ENCODE measurements around the gene PTRH2.
"Not testable (repeated sequence)": the region's sequence is repeated elsewhere in the genome, so short reads cannot be mapped to it uniquely, and the experiment has no call there.

The PTRH2 gene

DNA sequence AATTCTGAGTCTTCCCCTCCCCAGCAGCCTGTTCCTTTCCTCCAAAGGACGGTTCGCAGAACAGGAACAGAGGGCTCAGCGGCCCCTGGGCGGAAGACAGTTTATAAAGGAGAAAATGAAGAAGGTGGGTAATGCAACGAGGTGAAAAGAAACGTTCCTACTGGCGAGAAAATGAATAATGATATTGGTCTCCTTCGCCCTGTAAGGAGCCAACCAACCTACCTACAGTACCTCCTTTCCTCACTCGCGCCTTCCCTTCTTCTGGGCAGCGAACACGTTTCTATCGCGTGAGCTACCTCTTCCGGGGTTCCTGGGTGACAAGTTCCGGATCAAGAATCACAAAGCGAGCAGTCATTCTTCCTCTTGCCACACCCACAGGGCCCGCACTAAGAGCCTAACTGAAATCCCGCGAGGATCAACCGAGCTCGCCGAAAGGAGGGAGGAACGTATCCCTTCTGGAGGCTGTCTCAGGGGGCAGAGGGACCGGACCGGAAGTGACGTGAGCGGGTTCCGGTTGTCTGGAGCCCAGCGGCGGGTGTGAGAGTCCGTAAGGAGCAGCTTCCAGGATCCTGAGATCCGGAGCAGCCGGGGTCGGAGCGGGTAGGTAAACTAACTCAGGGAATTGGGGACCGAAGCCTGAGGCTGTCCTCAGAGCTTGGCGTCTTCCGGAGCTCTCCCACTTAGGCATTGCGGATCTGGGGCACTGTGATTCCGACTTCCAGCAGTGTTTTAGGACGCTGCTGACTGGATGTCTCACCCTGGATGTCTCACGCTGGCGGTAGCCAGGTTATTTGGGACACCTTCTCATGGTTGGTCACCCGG, at the start of gene PTRH2, which contains the start of gene VMP1:
PTRH2 (minus strand) TSS at position 282 of the 822 bp plus-strand sequence. CDS start 9,452 bp downstream, outside the sequence.
VMP1 (plus strand) TSS at position 506 of the 822 bp plus-strand sequence. CDS start 23,793 bp downstream, outside the sequence.
- DNase-seq (ENCODE audit: low read depth in 2 of 2), result peak; percentile 92

- no peak for DNase-seq (ENCODE audit: low read depth in 2 of 2)
Observed at GRCh38 chr17:59756236-59756818, 49.1 kb upstream of the PTRH2 start.

DNA sequence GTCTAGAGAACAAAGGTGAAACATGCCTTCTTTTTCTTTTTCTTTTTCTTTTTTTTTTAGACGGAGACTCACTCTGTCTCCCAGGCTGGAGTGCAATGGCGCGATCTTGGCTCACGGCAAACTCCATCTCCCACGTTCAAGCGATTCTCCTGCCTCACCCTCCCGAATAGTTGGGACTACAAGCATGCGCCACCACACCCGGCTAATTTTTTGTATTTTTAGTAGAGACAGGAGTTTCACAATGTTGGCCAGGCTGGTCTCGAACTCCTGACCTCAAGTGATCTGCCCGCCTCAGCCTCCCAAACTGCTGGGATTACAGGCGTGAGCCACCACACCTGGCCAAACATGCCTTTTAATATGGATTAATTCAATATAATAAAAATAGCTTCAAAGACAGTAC, 47.8 kb upstream of the PTRH2 start:
- DNase-seq (ENCODE audit: low read depth in 2 of 2), result not testable (repeated sequence)

- DNase-seq (ENCODE audit: low read depth in 2 of 2), result no peak
Observed at GRCh38 chr17:59754552-59754951, 47.3 kb upstream of the PTRH2 start.

GRCh38 chr17:59753522-59754467, 46.6 kb upstream of the PTRH2 start:
- no peak for DNase-seq (ENCODE audit: low read depth in 2 of 2)

DNA sequence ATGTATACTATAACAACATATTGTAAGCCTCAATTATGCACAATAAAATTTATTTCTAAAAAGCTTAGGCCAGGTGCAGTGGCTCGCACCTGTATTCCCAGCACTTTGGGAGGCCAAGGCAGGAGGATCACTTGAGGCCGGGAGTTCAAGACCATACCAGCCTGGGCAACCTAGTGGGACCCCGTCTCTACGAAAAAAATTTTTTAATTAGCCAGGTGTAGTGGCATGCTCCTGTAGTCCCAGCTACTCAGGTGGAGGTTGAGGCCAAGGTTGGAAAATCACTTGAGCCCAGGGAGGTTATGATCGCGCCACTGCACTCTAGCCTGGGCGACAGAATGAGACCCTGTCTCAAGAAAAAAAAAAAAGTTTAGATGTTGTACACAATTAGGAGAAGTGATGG, 45.7 kb upstream of the PTRH2 start:
- no peak for DNase-seq (ENCODE audit: low read depth in 2 of 2)

- no peak for DNase-seq (ENCODE audit: low read depth in 2 of 2)
Observed at GRCh38 chr17:59752446-59752845, 45.2 kb upstream of the PTRH2 start.

GRCh38 chr17:59751955-59752413, 44.8 kb upstream of the PTRH2 start:
- no peak for DNase-seq (ENCODE audit: low read depth in 2 of 2)

- DNase-seq (ENCODE audit: low read depth in 2 of 2), result no peak
Observed at GRCh38 chr17:59748591-59748990, 41.4 kb upstream of the PTRH2 start.

- no peak for DNase-seq (ENCODE audit: low read depth in 2 of 2)
Observed at GRCh38 chr17:59746849-59747445, 39.7 kb upstream of the PTRH2 start.

- no peak for DNase-seq (ENCODE audit: low read depth in 2 of 2)
Observed at GRCh38 chr17:59745040-59745439, 37.8 kb upstream of the PTRH2 start.

GRCh38 chr17:59743842-59744241, 36.6 kb upstream of the PTRH2 start:
- DNase-seq (ENCODE audit: low read depth in 2 of 2), result no peak

DNA sequence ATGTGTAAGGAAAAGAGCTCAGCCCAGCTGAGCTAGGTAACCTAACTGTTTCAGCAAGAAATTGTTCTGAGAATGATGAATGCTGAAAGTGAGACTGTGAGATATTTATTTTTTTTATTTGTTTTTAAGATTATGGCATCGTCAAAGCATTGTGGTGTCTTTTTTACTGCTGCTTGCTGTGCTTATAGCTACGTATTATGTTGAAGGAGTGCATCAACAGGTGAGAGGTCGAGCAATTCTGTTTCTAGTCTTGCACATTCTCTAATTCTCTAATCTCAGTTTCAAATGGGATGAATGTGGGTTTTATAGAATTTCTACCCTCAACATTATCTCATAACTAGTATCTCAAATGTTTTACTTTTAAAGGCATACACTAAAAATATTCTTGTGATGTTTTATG, 30.1 kb upstream of the PTRH2 start:
- no peak for DNase-seq (ENCODE audit: low read depth in 2 of 2)

DNA sequence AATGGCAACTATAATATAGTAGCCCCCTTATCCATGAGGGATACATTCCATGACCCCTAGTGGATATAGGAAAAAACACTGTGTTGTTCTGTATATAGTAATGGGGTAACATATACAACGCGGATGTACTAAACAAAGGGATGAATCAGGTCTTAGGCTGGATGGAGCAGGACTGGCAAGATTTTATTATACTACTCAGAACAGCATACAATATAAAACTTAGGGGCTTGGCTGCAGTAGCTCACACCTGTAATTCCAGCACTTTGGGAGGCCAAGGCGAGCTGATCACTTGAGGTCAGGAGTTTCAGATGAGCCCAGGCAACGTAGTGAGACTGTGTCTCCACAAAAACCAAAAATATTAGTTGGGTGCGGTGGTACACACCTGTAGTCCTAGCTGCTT, 27.0 kb upstream of the PTRH2 start:
- DNase-seq (ENCODE audit: low read depth in 2 of 2), result no peak

DNA sequence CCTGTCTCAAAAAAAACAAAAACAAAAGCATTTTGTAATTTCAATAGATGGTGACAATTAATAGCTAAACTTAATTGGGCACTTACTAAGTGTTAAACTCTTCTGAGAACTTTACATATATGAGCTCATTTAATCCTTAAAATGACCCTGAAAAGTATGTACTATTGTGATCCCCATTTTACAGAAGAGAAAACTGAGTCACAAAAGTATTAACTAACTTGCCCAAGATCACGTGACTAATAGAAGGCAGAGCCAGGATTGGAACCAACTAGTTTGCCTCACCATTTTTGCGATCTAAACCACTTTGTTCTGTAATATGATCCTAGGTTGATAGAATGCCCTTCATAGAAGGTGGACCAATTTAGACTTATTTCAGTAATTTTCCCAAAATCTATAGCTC, 26.5 kb upstream of the PTRH2 start:
- no peak for DNase-seq (ENCODE audit: low read depth in 2 of 2)

DNA sequence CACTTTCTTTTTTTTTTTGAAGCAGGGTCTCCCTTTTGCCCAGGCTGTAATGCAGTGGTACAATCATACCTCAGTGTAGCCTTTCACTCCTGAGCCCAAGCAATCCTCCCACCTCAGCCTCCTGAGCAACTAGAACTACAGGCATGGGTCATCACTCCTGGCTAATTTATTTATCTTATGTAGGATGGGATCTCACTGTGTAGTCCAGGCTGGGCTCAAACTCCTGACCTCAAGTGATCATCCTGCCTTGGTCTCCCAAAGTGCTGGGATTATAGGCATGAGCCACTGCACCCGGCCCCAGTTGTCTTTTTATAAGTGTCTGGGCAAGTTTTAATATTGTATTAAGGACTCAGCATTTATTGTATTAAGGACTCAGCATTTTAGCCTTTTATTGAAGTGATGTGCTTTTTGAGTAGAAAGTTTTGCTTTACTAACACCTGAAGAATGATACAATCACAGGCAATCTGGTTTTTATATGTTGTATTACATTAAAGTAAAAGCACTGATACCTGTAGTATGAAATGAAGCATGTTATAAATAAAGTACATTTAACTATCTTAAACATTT, 23.1 kb upstream of the PTRH2 start:
- no peak for DNase-seq (ENCODE audit: low read depth in 2 of 2)

- DNase-seq (ENCODE audit: low read depth in 2 of 2), result no peak
Observed at GRCh38 chr17:59727817-59728533, 20.7 kb upstream of the PTRH2 start.

- no peak for DNase-seq (ENCODE audit: low read depth in 2 of 2)
Observed at GRCh38 chr17:59725691-59726090, 18.5 kb upstream of the PTRH2 start.

DNA sequence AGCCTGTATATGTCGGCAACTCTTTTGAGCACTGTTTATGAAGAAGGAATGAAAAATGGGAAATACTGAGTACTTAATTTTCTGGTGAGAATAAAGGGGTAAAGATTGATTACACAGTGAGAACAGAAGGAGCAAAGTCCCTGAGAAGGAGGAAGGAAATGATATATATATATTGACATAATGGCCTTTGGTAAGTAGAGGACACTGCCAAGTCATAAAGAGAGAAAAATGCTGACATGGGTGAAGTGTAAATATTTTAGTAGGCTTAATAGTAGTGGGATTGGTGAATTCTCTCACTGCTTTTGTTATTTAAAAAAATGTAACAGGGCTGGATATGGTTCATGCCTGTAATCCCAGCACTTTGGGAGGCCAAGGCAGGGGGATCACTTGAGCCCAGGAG, 16.4 kb upstream of the PTRH2 start:
- no peak for DNase-seq (ENCODE audit: low read depth in 2 of 2)

- DNase-seq (ENCODE audit: low read depth in 2 of 2), result no peak
Observed at GRCh38 chr17:59723041-59723440, 15.8 kb upstream of the PTRH2 start.

- no peak for DNase-seq (ENCODE audit: low read depth in 2 of 2)
Observed at GRCh38 chr17:59722623-59723022, 15.4 kb upstream of the PTRH2 start.
